H1 (cell line): ENCODE measurements around the gene HECTD4. TPM values are rescaled to one million over a fixed set of nuclear protein-coding genes. Genes with fewer than 3 reads are reported as not detected.

Experiments
- CHD1 ChIP-seq: IDR thresholded peaks from 2 replicates; pipeline ENCODE4 v1.6.1; 2012; ENCODE audit warnings: low read depth, low read length, improper control_type of control experiment
- NANOG ChIP-seq: IDR thresholded peaks from 2 replicates; pipeline ENCODE4 v1.6.1; 2011; ENCODE audit warnings: low read length, low read depth, mild to moderate bottlenecking, inconsistent platforms; ENCODE audit not compliant: insufficient read depth, poor library complexity, severe bottlenecking
- polyA plus RNA-seq, 7 experiments: library from polyadenylated mRNA; depleted of rRNA in 3 of 7; stranded (reverse) in 5 of 7; unstranded in 2 of 7; fragments of >200 nt in 5 of 7; fragments of 200-250 nt in 2 of 7; gene quantifications; 1 replicate in 5 of 7; 2 replicates in 1 of 7; 4 replicates in 1 of 7; pipeline versions ENCODE4 v1.2.1 to v1.2.3, GENCODE V29; 2011 to 2013; ENCODE audit warnings: missing spikeins in 2 of 7, mixed read lengths in 2 of 7
- total RNA-seq: library from RNA; stranded (reverse); fragmentation: NEBNext Ultra II Directional; extraction: Animal tissue kit (Norgen Biotek cat#: 25700); gene quantifications from 2 replicates; pipeline ENCODE4 v1.2.1, GENCODE V29; 2021
- TF ChIP-seq, protein P1 (sequence below): fragments of 300-600 bp; sonication (generic); IDR thresholded peaks from 2 replicates; pipeline ENCODE4 v1.7.1; 2012; ENCODE audit warnings: low read length, moderate library complexity, mild to moderate bottlenecking, inconsistent platforms; ENCODE audit not compliant: insufficient replicate concordance

Gene HECTD4
- total and polyA plus RNA-seq, 2 of the 8 experiments (the other 6 are each of a cell fraction or from before 2014, with no cell fraction given), result 6.5 to 33.7 TPM

DNA sequence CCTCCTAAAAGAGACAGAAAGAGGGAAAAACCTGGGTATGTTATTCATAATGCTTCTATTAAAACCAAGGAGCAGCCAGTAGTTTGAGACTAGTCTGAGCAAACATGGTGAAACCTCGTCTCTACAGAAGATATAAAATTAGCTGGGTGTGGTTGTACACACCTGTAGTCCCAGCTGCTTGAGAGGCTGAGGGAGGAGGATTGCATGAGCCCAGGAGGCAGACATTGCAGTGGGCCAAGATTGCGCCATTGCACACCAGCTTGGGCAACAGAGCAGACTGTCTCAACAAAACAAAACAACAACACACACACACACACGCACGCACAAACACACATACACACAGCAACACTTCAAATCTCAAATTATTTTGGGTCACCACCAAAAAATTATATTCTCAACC, 27.8 kb downstream of the HECTD4 start (continued):
- TF ChIP-seq, protein P1, sequence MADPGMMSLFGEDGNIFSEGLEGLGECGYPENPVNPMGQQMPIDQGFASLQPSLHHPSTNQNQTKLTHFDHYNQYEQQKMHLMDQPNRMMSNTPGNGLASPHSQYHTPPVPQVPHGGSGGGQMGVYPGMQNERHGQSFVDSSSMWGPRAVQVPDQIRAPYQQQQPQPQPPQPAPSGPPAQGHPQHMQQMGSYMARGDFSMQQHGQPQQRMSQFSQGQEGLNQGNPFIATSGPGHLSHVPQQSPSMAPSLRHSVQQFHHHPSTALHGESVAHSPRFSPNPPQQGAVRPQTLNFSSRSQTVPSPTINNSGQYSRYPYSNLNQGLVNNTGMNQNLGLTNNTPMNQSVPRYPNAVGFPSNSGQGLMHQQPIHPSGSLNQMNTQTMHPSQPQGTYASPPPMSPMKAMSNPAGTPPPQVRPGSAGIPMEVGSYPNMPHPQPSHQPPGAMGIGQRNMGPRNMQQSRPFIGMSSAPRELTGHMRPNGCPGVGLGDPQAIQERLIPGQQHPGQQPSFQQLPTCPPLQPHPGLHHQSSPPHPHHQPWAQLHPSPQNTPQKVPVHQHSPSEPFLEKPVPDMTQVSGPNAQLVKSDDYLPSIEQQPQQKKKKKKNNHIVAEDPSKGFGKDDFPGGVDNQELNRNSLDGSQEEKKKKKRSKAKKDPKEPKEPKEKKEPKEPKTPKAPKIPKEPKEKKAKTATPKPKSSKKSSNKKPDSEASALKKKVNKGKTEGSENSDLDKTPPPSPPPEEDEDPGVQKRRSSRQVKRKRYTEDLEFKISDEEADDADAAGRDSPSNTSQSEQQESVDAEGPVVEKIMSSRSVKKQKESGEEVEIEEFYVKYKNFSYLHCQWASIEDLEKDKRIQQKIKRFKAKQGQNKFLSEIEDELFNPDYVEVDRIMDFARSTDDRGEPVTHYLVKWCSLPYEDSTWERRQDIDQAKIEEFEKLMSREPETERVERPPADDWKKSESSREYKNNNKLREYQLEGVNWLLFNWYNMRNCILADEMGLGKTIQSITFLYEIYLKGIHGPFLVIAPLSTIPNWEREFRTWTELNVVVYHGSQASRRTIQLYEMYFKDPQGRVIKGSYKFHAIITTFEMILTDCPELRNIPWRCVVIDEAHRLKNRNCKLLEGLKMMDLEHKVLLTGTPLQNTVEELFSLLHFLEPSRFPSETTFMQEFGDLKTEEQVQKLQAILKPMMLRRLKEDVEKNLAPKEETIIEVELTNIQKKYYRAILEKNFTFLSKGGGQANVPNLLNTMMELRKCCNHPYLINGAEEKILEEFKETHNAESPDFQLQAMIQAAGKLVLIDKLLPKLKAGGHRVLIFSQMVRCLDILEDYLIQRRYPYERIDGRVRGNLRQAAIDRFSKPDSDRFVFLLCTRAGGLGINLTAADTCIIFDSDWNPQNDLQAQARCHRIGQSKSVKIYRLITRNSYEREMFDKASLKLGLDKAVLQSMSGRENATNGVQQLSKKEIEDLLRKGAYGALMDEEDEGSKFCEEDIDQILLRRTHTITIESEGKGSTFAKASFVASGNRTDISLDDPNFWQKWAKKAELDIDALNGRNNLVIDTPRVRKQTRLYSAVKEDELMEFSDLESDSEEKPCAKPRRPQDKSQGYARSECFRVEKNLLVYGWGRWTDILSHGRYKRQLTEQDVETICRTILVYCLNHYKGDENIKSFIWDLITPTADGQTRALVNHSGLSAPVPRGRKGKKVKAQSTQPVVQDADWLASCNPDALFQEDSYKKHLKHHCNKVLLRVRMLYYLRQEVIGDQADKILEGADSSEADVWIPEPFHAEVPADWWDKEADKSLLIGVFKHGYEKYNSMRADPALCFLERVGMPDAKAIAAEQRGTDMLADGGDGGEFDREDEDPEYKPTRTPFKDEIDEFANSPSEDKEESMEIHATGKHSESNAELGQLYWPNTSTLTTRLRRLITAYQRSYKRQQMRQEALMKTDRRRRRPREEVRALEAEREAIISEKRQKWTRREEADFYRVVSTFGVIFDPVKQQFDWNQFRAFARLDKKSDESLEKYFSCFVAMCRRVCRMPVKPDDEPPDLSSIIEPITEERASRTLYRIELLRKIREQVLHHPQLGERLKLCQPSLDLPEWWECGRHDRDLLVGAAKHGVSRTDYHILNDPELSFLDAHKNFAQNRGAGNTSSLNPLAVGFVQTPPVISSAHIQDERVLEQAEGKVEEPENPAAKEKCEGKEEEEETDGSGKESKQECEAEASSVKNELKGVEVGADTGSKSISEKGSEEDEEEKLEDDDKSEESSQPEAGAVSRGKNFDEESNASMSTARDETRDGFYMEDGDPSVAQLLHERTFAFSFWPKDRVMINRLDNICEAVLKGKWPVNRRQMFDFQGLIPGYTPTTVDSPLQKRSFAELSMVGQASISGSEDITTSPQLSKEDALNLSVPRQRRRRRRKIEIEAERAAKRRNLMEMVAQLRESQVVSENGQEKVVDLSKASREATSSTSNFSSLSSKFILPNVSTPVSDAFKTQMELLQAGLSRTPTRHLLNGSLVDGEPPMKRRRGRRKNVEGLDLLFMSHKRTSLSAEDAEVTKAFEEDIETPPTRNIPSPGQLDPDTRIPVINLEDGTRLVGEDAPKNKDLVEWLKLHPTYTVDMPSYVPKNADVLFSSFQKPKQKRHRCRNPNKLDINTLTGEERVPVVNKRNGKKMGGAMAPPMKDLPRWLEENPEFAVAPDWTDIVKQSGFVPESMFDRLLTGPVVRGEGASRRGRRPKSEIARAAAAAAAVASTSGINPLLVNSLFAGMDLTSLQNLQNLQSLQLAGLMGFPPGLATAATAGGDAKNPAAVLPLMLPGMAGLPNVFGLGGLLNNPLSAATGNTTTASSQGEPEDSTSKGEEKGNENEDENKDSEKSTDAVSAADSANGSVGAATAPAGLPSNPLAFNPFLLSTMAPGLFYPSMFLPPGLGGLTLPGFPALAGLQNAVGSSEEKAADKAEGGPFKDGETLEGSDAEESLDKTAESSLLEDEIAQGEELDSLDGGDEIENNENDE, result no peak
- no peak for TF ChIP-seq NANOG
- no peak for TF ChIP-seq CHD1
